Activated CD4-positive, alpha-beta T cell treated with anti-CD3 and anti-CD28 coated beads, Interleukin-2, amount 10 ng/mL, durations not matched to agents 24 days and 14 days (primary cell): Measurements from ENCODE around the gene KLK3. TPM values are rescaled to one million over a fixed set of nuclear protein-coding genes. Genes with fewer than 3 reads are reported as not detected.
"Not testable (repeated sequence)": the region's sequence is repeated elsewhere in the genome, so short reads cannot be mapped to it uniquely, and the experiment has no call there.

Experiments used
- DNase-seq: peaks from one replicate; pipeline ENCODE4 v3.0.0; 2022
- H3K27ac Mint-ChIP-seq: one replicate; pipeline ENCODE4 v1.8.0; 2022; ENCODE audit warnings: mild to moderate bottlenecking, mixed read lengths
- H3K27me3 Mint-ChIP-seq: one replicate; pipeline ENCODE4 v1.8.0; 2022; ENCODE audit warnings: mixed read lengths
- H3K36me3 Mint-ChIP-seq: one replicate; pipeline ENCODE4 v1.8.0; 2022; ENCODE audit warnings: low read depth, mild to moderate bottlenecking, mixed read lengths
- H3K4me1 Mint-ChIP-seq: one replicate; pipeline ENCODE4 v1.8.0; 2021; ENCODE audit warnings: mixed read lengths
- H3K4me3 Mint-ChIP-seq: one replicate; pipeline ENCODE4 v1.8.0; 2022; ENCODE audit warnings: mild to moderate bottlenecking, moderate library complexity, mixed read lengths
- H3K9me3 Mint-ChIP-seq: one replicate; pipeline ENCODE4 v1.8.0; 2021; ENCODE audit warnings: mixed read lengths
- intact Hi-C: fragments of 100-400 bp; cut with micrococcal nuclease; formaldehyde crosslinking; loops from one replicate; pipeline ENCODE4 v1.15.1; 2023
- total RNA-seq: library from RNA; stranded (reverse); gene quantifications from 2 replicates; pipeline ENCODE4 v1.2.3, GENCODE V29; 2022

Gene KLK3
- total RNA-seq, result not detected in 2 replicates

GRCh38 chr19:50854636-50855410, at the start of gene KLK3:
TSS of gene KLK3 (plus strand) at chr19:50854915. CDS start at chr19:50854956, 41 bp downstream.
- peaks cover 21% of the 10 kb centered on the region for H3K27me3 Mint-ChIP-seq

GRCh38 chr19:50808856-50809255, 45.9 kb upstream of the KLK3 start:
- Mint-ChIP-seq H3K4me3 (no peak overlapping the region), H3K9me3 (peaks cover 10% of the 10 kb centered on the region), H3K27ac (no peak overlapping the region), H3K36me3 (peaks cover 5% of the 10 kb centered on the region), H3K4me1 (peaks cover 8% of the 10 kb centered on the region), H3K27me3 (peaks cover 10% of the 10 kb centered on the region)
- intact Hi-C loops, result loop anchor here (10.0 kb wide), 1 partner anchor 296 kb away; the partner anchor contains the start of gene CTU1
- no peak for DNase-seq

More at GRCh38 chr19:50854636-50855410, at the start of gene KLK3:
- H3K4me1 Mint-ChIP-seq, result no peaks in the 10 kb centered on the region
- intact Hi-C loops, result no loop called here
- no peaks in the 10 kb centered on the region for H3K9me3 Mint-ChIP-seq
- no peaks in the 10 kb centered on the region for H3K36me3 Mint-ChIP-seq
- H3K27ac Mint-ChIP-seq, result no peak within 1 kb of the TSS
- H3K4me3 Mint-ChIP-seq, result no peak within 1 kb of the TSS
- no peak for DNase-seq

GRCh38 chr19:50811622-50812238, 43.0 kb upstream of the KLK3 start:
- H3K36me3 Mint-ChIP-seq, H3K4me1 Mint-ChIP-seq, H3K9me3 Mint-ChIP-seq, H3K4me3 Mint-ChIP-seq, DNase-seq, intact Hi-C loops, H3K27ac Mint-ChIP-seq: not testable (repeated sequence)
- H3K27me3 Mint-ChIP-seq, result peaks cover 13% of the 10 kb centered on the region

- intact Hi-C loops, result no loop called here
- H3K27me3 Mint-ChIP-seq, result peaks cover 13% of the 10 kb centered on the region
- no peak overlapping the region for H3K4me3 Mint-ChIP-seq
Observed at GRCh38 chr19:50812474-50812873, 42.2 kb upstream of the KLK3 start.

GRCh38 chr19:50814883-50815282, 39.8 kb upstream of the KLK3 start:
- Mint-ChIP-seq H3K4me1 (peaks cover 24% of the 10 kb centered on the region), H3K9me3 (peaks cover 11% of the 10 kb centered on the region), H3K27ac (no peak overlapping the region), H3K36me3 (peaks cover 3% of the 10 kb centered on the region), H3K27me3 (peaks cover 21% of the 10 kb centered on the region), H3K4me3 (no peak overlapping the region)
- no peak for DNase-seq
- intact Hi-C loops, result no loop called here

More at GRCh38 chr19:50812474-50812873, 42.2 kb upstream of the KLK3 start:
- peaks cover 13% of the 10 kb centered on the region for H3K9me3 Mint-ChIP-seq
- peaks cover 10% of the 10 kb centered on the region for H3K4me1 Mint-ChIP-seq
- no peak for DNase-seq
- H3K36me3 Mint-ChIP-seq, result peaks cover 3% of the 10 kb centered on the region
- no peak overlapping the region for H3K27ac Mint-ChIP-seq

GRCh38 chr19:50815439-50815838, 39.3 kb upstream of the KLK3 start:
- Mint-ChIP-seq H3K27ac (no peak overlapping the region), H3K9me3 (peaks cover 7% of the 10 kb centered on the region), H3K27me3 (peaks cover 25% of the 10 kb centered on the region), H3K36me3 (peaks cover 3% of the 10 kb centered on the region), H3K4me1 (peaks cover 30% of the 10 kb centered on the region), H3K4me3 (no peak overlapping the region)
- no peak for DNase-seq
- intact Hi-C loops, result no loop called here

- H3K27me3 Mint-ChIP-seq, result peaks cover 38% of the 10 kb centered on the region
- peaks cover 3% of the 10 kb centered on the region for H3K9me3 Mint-ChIP-seq
Observed at GRCh38 chr19:50817941-50818858, 36.5 kb upstream of the KLK3 start.

GRCh38 chr19:50818859-50819472, 35.7 kb upstream of the KLK3 start:
- intact Hi-C loops, result loop anchor here (1.0 kb wide), 1 partner anchor 17 kb away; no protein-coding TSS in a partner anchor
- DNase-seq, result no peak
- Mint-ChIP-seq H3K4me1 (peaks cover 35% of the 10 kb centered on the region), H3K27ac (peak overlapping the region; percentile 17), H3K27me3 (peaks cover 38% of the 10 kb centered on the region), H3K4me3 (peak overlapping the region; percentile 77), H3K9me3 (peaks cover 3% of the 10 kb centered on the region), H3K36me3 (peaks cover 3% of the 10 kb centered on the region)

More at GRCh38 chr19:50817941-50818858, 36.5 kb upstream of the KLK3 start:
- intact Hi-C loops, result loop anchor here (1.0 kb wide), 2 partner anchors 14 to 18 kb away; no protein-coding TSS in a partner anchor
- peak overlapping the region; percentile 71 for H3K27ac Mint-ChIP-seq
- peaks cover 35% of the 10 kb centered on the region for H3K4me1 Mint-ChIP-seq
- peak; percentile 92 for DNase-seq
- peaks cover 3% of the 10 kb centered on the region for H3K36me3 Mint-ChIP-seq
- H3K4me3 Mint-ChIP-seq, result peak overlapping the region; percentile 77

GRCh38 chr19:50819636-50820035, 35.1 kb upstream of the KLK3 start:
- peaks cover 35% of the 10 kb centered on the region for H3K4me1 Mint-ChIP-seq

GRCh38 chr19:50820086-50820485, 34.6 kb upstream of the KLK3 start:
- H3K4me1 Mint-ChIP-seq, result peaks cover 35% of the 10 kb centered on the region
- peaks cover 38% of the 10 kb centered on the region for H3K27me3 Mint-ChIP-seq

More at GRCh38 chr19:50819636-50820035, 35.1 kb upstream of the KLK3 start:
- peaks cover 38% of the 10 kb centered on the region for H3K27me3 Mint-ChIP-seq
- H3K27ac Mint-ChIP-seq, result no peak overlapping the region
- intact Hi-C loops, result no loop called here
- peaks cover 3% of the 10 kb centered on the region for H3K36me3 Mint-ChIP-seq
- H3K4me3 Mint-ChIP-seq, result peak overlapping the region; percentile 66
- H3K9me3 Mint-ChIP-seq, result peaks cover 3% of the 10 kb centered on the region
- no peak for DNase-seq

GRCh38 chr19:50820549-50821247, 34.0 kb upstream of the KLK3 start:
- no peak for DNase-seq
- Mint-ChIP-seq H3K4me1 (peaks cover 35% of the 10 kb centered on the region), H3K36me3 (peaks cover 3% of the 10 kb centered on the region), H3K27me3 (peaks cover 38% of the 10 kb centered on the region), H3K4me3 (peak overlapping the region; percentile 66), H3K9me3 (peaks cover 3% of the 10 kb centered on the region), H3K27ac (peak overlapping the region; percentile 60)
- intact Hi-C loops, result no loop called here

More at GRCh38 chr19:50820086-50820485, 34.6 kb upstream of the KLK3 start:
- Mint-ChIP-seq H3K27ac (peak overlapping the region; percentile 45), H3K36me3 (peaks cover 3% of the 10 kb centered on the region), H3K9me3 (peaks cover 3% of the 10 kb centered on the region), H3K4me3 (peak overlapping the region; percentile 66)
- no peak for DNase-seq
- intact Hi-C loops, result no loop called here

GRCh38 chr19:50821248-50821612, 33.5 kb upstream of the KLK3 start:
- Mint-ChIP-seq H3K27me3 (peaks cover 40% of the 10 kb centered on the region), H3K4me1 (peaks cover 35% of the 10 kb centered on the region), H3K27ac (no peak overlapping the region), H3K4me3 (peak overlapping the region; percentile 0), H3K36me3 (peaks cover 3% of the 10 kb centered on the region), H3K9me3 (peaks cover 3% of the 10 kb centered on the region)
- intact Hi-C loops, result no loop called here
- DNase-seq, result no peak
